GM12878 (cell line): ENCODE data around the gene ITGA3. TPM values are rescaled to one million over a fixed set of nuclear protein-coding genes. Genes with fewer than 3 reads are reported as not detected.

Experiments used
- ATAC-seq: fragments of 200-7000 bp; cut with Tn5 transposase; 3 replicates; pipeline ENCODE4 v1.9.1; 2020; ENCODE audit warnings: mild to moderate bottlenecking, moderate library complexity
- BruUV-seq: library from RNA; stranded (reverse); fragments of 400-500 nt; replicated peaks from 2 replicates; lab custom pipeline; 2021; lab: Mats Ljungman, UMichigan
- CTCF ChIA-PET: fragments of 300-600 bp; sonication (Branson Sonifier 250); formaldehyde crosslinking; extraction: SDS; loops from one replicate; lab custom pipeline; 2021; ENCODE audit warnings: inconsistent platforms; lab: Yijun Ruan, JAX
- POLR2A ChIA-PET: fragments of 350-600 bp; formaldehyde crosslinking; extraction: SDS; loops from one replicate; lab custom pipeline; 2021; ENCODE audit warnings: inconsistent platforms; lab: Charles Lee
- RAD21 ChIA-PET: fragments of 300-600 bp; sonication (Branson Sonifier 250); formaldehyde crosslinking; loops from one replicate; lab custom pipeline; 2023; ENCODE audit warnings: antibody characterized with exemption; ENCODE audit not compliant: unreplicated experiment; lab: Charles Lee
- SMC1A ChIA-PET: fragments of 300-600 bp; sonication (Branson Sonifier 250); formaldehyde crosslinking; loops from one replicate; lab custom pipeline; 2023; ENCODE audit not compliant: unreplicated experiment, uncharacterized antibody; lab: Charles Lee
- DNase-seq: peaks from one replicate; pipeline ENCODE4 v3.0.0-alpha.2; 2011; ENCODE audit warnings: low read depth, low spot score
- FAIRE-seq: peaks from 3 replicates; lab custom pipeline; 2011; peaks lifted over from hg19 to GRCh38; lab: Jason Lieb, UNC
- H2AFZ ChIP-seq: 2 replicates; pipeline ENCODE4 v1.6.0; 2011; ENCODE audit warnings: low read depth, low read length, control low read depth; ENCODE audit not compliant: control insufficient read depth
- H3K27ac ChIP-seq: 2 replicates; pipeline ENCODE4 v1.5.1; 2011; ENCODE audit warnings: control low read depth; ENCODE audit not compliant: control insufficient read depth, insufficient read depth
- H3K27me3 ChIP-seq, 2 experiments: replicated peaks in 1 of 2; 2 replicates each; pipeline versions ENCODE4 v1.6.0 to v1.6.1; 2011; ENCODE audit warnings: low read length in 1 of 2; ENCODE audit not compliant: control insufficient read depth in 2 of 2, insufficient read depth in 2 of 2
- H3K36me3 ChIP-seq, 2 experiments: 2 replicates each; pipeline ENCODE4 v1.5.1; 2011; ENCODE audit warnings: low read length in 1 of 2; ENCODE audit not compliant: control insufficient read depth in 2 of 2, insufficient read depth in 2 of 2
- H3K4me1 ChIP-seq: 2 replicates; pipeline ENCODE4 v1.6.1; 2011; ENCODE audit warnings: mild to moderate bottlenecking, low read length, moderate library complexity, mixed read lengths; ENCODE audit not compliant: control insufficient read depth, insufficient read depth
- H3K4me2 ChIP-seq: 2 replicates; pipeline ENCODE4 v1.6.0; 2011; ENCODE audit warnings: control low read depth; ENCODE audit not compliant: control insufficient read depth, insufficient read depth
- H3K4me3 ChIP-seq: fragments of 200-600 bp; sonication (generic); 2 replicates; pipeline ENCODE4 v1.5.1; 2016
- H3K79me2 ChIP-seq: 2 replicates; pipeline ENCODE4 v1.6.0; 2011; ENCODE audit warnings: low read length; ENCODE audit not compliant: control insufficient read depth, insufficient read depth
- H3K9ac ChIP-seq: 2 replicates; pipeline ENCODE4 v1.8.0; 2011; ENCODE audit warnings: low read length, control low read depth, mixed read lengths; ENCODE audit not compliant: control insufficient read depth, insufficient read depth
- H3K9me3 ChIP-seq: replicated peaks from 3 replicates; pipeline ENCODE4 v1.5.1; 2011; ENCODE audit warnings: mild to moderate bottlenecking, low read length; ENCODE audit not compliant: control insufficient read depth, insufficient read depth
- H4K20me1 ChIP-seq: 2 replicates; pipeline ENCODE4 v1.6.0; 2011; ENCODE audit not compliant: control insufficient read depth, insufficient read depth
- BACH1 ChIP-seq: fragments of 450-650 bp; IDR thresholded peaks from 2 replicates; pipeline ENCODE4 v1.6.1; 2017; ENCODE audit warnings: mild to moderate bottlenecking, borderline replicate concordance
- DPF2 ChIP-seq: fragments of 450-650 bp; IDR thresholded peaks from 2 replicates; pipeline ENCODE4 v1.6.1; 2017; ENCODE audit warnings: mild to moderate bottlenecking
- HSF1 ChIP-seq: fragments of 150-350 bp; IDR thresholded peaks from 2 replicates; pipeline ENCODE4 v1.6.1; 2014; ENCODE audit warnings: mild to moderate bottlenecking, low read depth, low read length
- JUNB ChIP-seq: IDR thresholded peaks from 2 replicates; pipeline ENCODE4 v1.6.1; 2016; ENCODE audit warnings: antibody characterized with exemption, mild to moderate bottlenecking
- MTA3 ChIP-seq: IDR thresholded peaks from 2 replicates; pipeline ENCODE4 v1.6.1; 2012; ENCODE audit warnings: low read length, inconsistent platforms, borderline replicate concordance
- PBX3 ChIP-seq: IDR thresholded peaks from 2 replicates; pipeline ENCODE4 v1.6.1; 2011; ENCODE audit warnings: mild to moderate bottlenecking, low read depth, low read length, moderate library complexity; ENCODE audit not compliant: insufficient replicate concordance
- POU2F2 ChIP-seq: IDR thresholded peaks from 3 replicates; pipeline ENCODE4 v1.6.1; 2011; ENCODE audit warnings: low read depth, mild to moderate bottlenecking, low read length, borderline replicate concordance
- RAD21 ChIP-seq: IDR thresholded peaks from 2 replicates; pipeline ENCODE4 v1.6.1; 2011; ENCODE audit warnings: mild to moderate bottlenecking, low read depth, low read length, moderate library complexity; ENCODE audit not compliant: insufficient read depth
- RBBP5 ChIP-seq: fragments of 200-600 bp; sonication (generic); conservative IDR thresholded peaks from 2 replicates; pipeline ENCODE4 v1.6.1; 2016
- RFX5 ChIP-seq: IDR thresholded peaks from 2 replicates; pipeline ENCODE4 v1.6.1; 2011; ENCODE audit warnings: low read depth, low read length, improper control_type of control experiment
- STAT3 ChIP-seq: IDR thresholded peaks from 2 replicates; pipeline ENCODE4 v1.6.1; 2011; ENCODE audit warnings: low read depth, low read length, improper control_type of control experiment
- TAF1 ChIP-seq: IDR thresholded peaks from 2 replicates; pipeline ENCODE4 v1.6.1; 2011; ENCODE audit warnings: mild to moderate bottlenecking, low read depth, low read length, borderline replicate concordance
- TBL1XR1 ChIP-seq: IDR thresholded peaks from 2 replicates; pipeline ENCODE4 v1.6.1; 2012; ENCODE audit warnings: low read depth, low read length, improper control_type of control experiment
- ZNF24 ChIP-seq: fragments of 450-650 bp; IDR thresholded peaks from 2 replicates; pipeline ENCODE4 v1.6.1; 2017; ENCODE audit warnings: antibody characterized with exemption, mild to moderate bottlenecking
- WGBS: methylation state at CpG from one replicate; pipeline ENCODE4 v1.1.6; 2016; ENCODE audit warnings: low lambda C conversion rate; ENCODE audit not compliant: insufficient replicate concordance, insufficient coverage; ENCODE audit errors: missing lambda C conversion rate; 5-methylcytosine and 5-hydroxymethylcytosine counted together
- in situ Hi-C: fragments of 300-500 bp; cut with MboI; formaldehyde crosslinking; loops from 9 replicates; pipeline ENCODE4 v1.14.3; 2018; ENCODE audit warnings: mixed read lengths
- intact Hi-C: fragments of 100-400 bp; cut with micrococcal nuclease; formaldehyde crosslinking; loops from one replicate; pipeline ENCODE4 v1.14.2; 2022; ENCODE audit not compliant: unreplicated experiment
- polyA plus RNA-seq, 11 experiments: library from polyadenylated mRNA; depleted of rRNA in 4 of 11; unstranded in 6 of 11; stranded (reverse) in 5 of 11; fragments of >200 nt; fragmentation: Nextera tagmentation in 4 of 11; fragmentation: Illumina TruSeq in 1 of 11; extraction: Ambion mirVana in 4 of 11; extraction: Trizol in 1 of 11; gene quantifications; 1 replicate in 1 of 11; 2 replicates in 10 of 11; pipeline versions ENCODE4 v1.2.1 to v1.2.3, GENCODE V29; 2011 to 2016; ENCODE audit warnings: inconsistent platforms in 2 of 11, missing spikeins in 2 of 11, low read depth in 1 of 11
- total RNA-seq, 4 experiments: library from RNA; depleted of rRNA in 3 of 4; stranded (reverse); fragments of >200 nt in 3 of 4; fragmentation: Illumina TruSeq in 1 of 4; extraction: Trizol in 1 of 4; gene quantifications; 2 replicates each; pipeline versions ENCODE4 v1.2.1 to v1.2.3, GENCODE V29; 2013 to 2021

Gene ITGA3
- total and polyA plus RNA-seq, 10 of the 15 experiments (the other 5 are each of a cell fraction or from before 2014, with no cell fraction given): 0.29 to 13.4 (median 6.6) TPM

- Histone ChIP-seq H3K4me1 (peaks cover 9% of the 10 kb centered on the region), H3K27me3 (no peaks in the 10 kb centered on the region), H3K4me3 (no peak overlapping the region), H3K27ac (no peak overlapping the region), H3K9me3 (no peaks in the 10 kb centered on the region; the same call in 2 of the 3 replicates), H2AFZ (no peak overlapping the region), H3K36me3 (no peaks in the 10 kb centered on the region), H3K79me2 (no peaks in the 10 kb centered on the region), H3K9ac (no peak overlapping the region), H3K4me2 (no peak overlapping the region), H4K20me1 (no peaks in the 10 kb centered on the region)
- in situ Hi-C loops: no loop called here
- DNase-seq: no peak
- WGBS: 82% methylated on average over 6 of the region's 6 CpGs
- POLR2A ChIA-PET: no interaction called here
- no TSS peak for BruUV-seq
- no peak for ATAC-seq
- RAD21 ChIA-PET: interaction anchor here (0.9 kb wide), 1 partner anchor 35 kb away, joined by 3 read pairs; no protein-coding TSS in a partner anchor
- FAIRE-seq: no peak
- SMC1A ChIA-PET: no interaction called here
- intact Hi-C loops: no loop called here
- CTCF ChIA-PET: interaction anchor here (0.6 kb wide), 1 partner anchor 28 kb away, joined by 3 read pairs; no protein-coding TSS in a partner anchor
- TF ChIP-seq DPF2 (no peak), TBL1XR1 (no peak), ZNF24 (no peak), RAD21 (no peak), JUNB (no peak), RBBP5 (no peak), BACH1 (no peak), RFX5 (no peak), HSF1 (no peak), POU2F2 (no peak), PBX3 (no peak), MTA3 (no peak), TAF1 (no peak), STAT3 (no peak)
Observed at GRCh38 chr17:50052241-50052796, 3.6 kb upstream of the ITGA3 start.
